ENCODE results near the gene RALGPS1.

Gene RALGPS1

GRCh38 chr9:127035948-127036347 lies 121.4 kb downstream of the RALGPS1 start:
- DNase-seq (ENCODE audit: low read depth), result peak; percentile 70
- H3K4me3 ChIP-seq (ENCODE audit: low read depth, low read length), result no peak overlapping the region

- DNase-seq (ENCODE audit: low read depth), result no peak
- no peak overlapping the region for H3K4me3 ChIP-seq (ENCODE audit: low read depth, low read length)
These were observed 121.9 kb downstream of the RALGPS1 start for GRCh38 chr9:127036437-127036836.

GRCh38 chr9:127038531-127038930 lies 123.9 kb downstream of the RALGPS1 start:
- no peak for DNase-seq (ENCODE audit: low read depth)
- no peak overlapping the region for H3K4me3 ChIP-seq (ENCODE audit: low read depth, low read length)

DNA sequence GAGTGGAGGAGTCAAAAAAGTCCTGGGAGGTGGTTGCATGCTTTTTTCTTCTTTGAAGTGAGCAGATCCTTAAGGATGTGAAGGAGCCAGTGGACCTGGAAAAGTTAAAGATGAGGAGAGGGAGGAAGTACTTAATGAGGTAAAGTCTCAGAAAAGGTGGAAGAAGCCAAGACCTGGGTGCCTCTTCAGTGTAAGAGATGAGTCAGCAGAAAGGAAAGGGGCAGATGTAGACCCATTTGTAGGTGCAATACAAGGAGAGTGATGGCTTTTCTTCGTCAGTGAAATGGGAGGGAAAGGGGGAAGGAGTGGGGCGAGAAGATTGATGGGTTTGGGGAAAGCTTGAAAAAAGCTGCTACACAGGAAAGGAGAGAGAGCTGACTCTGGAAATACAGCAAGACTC lies 124.9 kb downstream of the RALGPS1 start:
- no peak for DNase-seq (ENCODE audit: low read depth)
- no peak overlapping the region for H3K4me3 ChIP-seq (ENCODE audit: low read depth, low read length)

GRCh38 chr9:127045148-127045547 lies 130.6 kb downstream of the RALGPS1 start:
- H3K4me3 ChIP-seq (ENCODE audit: low read depth, low read length), result no peak overlapping the region
- no peak for DNase-seq (ENCODE audit: low read depth)

- DNase-seq (ENCODE audit: low read depth), result no peak
- H3K4me3 ChIP-seq (ENCODE audit: low read depth, low read length), result no peak overlapping the region
These were observed 133.4 kb downstream of the RALGPS1 start for GRCh38 chr9:127047971-127048370.

DNA sequence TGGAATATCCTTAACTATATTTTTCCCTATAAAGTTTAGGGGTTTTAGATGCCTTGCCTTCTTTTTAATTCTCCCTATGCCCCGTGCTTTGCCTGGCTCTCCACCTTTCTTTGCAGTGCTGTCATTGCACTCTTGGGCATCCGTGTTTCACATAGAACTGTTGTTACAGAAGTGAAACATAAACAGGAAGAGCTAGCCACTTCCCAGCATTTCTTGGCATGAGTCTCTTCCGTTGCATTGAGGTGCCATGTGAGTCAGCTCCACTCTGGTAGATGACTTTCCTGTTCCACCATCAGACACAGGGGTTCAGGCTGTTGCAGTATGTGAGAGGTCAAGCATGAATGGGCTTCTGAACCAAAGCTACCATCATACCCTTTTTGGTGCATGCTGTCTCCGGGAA lies 134.5 kb downstream of the RALGPS1 start:
- DNase-seq (ENCODE audit: low read depth), result peak; percentile 88
- H3K4me3 ChIP-seq (ENCODE audit: low read depth, low read length), result no peak overlapping the region

DNA sequence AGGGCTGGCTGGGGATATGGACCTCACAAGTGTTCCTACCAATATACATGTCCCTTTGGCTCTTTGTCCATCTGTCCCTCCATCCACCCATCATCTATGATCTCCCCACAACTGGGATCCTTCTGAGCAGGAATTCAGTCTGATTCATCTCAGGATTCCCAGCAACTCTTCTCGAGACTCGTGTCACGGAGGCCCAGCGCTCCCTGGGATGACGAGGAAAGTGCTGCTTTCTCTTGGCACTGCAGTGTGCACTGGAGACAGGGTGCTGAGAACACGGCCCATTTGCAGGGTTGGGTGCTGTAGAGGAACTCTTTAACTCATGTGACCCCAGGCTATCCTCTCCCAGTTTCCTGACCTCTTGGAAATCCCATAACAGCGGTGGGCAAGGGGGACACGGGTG lies 135.0 kb downstream of the RALGPS1 start:
- no peak overlapping the region for H3K4me3 ChIP-seq (ENCODE audit: low read depth, low read length)
- DNase-seq (ENCODE audit: low read depth), result no peak

- H3K4me3 ChIP-seq (ENCODE audit: low read depth, low read length), result no peak overlapping the region
- no peak for DNase-seq (ENCODE audit: low read depth)
These were observed 135.6 kb downstream of the RALGPS1 start for GRCh38 chr9:127050152-127050551.

DNA sequence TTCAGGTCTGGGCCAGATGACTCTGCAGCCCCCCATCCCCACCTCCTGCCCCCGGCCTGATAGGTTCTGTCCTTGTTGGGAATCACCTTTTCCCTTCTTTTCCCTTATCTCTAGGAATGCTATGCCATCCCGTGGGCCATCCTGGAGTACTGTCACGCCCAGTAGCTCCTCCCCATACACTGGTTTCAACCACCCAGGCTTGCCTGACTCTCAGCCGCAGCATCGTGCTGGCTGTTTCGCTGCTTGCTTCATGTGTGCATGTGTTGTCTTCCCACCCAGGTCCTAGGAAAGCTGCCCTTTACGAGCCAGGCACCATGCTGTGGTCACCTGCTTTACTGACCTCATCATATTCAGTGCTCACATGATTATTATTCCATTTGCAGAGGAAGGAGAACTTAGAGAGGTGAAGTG lies 136.0 kb downstream of the RALGPS1 start:
- no peak overlapping the region for H3K4me3 ChIP-seq (ENCODE audit: low read depth, low read length)
- DNase-seq (ENCODE audit: low read depth), result no peak

DNA sequence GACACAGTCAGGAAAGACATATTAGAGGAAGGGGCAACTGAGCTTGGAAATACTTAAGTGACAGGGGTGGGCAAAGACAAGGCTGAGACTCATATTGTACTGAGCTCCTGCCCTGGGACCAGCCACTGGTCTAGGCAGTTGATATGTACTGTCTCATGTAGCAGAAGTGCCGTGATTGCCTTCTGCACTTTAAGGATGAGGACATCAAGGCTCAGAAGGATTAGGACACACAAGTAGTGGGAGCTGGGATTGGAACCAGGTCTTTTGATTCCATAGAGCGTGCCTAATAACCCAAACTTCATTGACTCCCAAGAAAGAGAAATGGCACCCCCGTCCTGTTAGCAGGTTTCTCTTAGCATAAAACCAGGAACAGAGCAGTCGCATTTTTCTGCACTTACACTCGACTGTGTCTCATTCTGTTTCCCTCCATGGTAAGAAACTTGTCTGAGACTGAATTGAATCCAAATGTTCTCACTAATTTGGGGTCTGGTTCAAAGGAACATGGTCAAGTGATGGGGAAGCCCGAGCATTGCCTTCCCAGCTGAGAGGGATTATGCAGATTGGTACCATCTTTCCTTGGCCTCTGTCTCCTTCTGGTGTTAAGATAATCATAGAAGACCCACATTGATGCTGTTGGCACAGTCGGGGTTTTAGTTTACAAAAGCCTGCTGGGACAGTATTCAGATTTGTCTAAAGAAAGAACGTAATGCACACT lies 137.5 kb downstream of the RALGPS1 start:
- H3K4me3 ChIP-seq (ENCODE audit: low read depth, low read length), result no peak overlapping the region
- no peak for DNase-seq (ENCODE audit: low read depth)

- DNase-seq (ENCODE audit: low read depth), result no peak
- no peak overlapping the region for H3K4me3 ChIP-seq (ENCODE audit: low read depth, low read length)
These were observed 138.7 kb downstream of the RALGPS1 start for GRCh38 chr9:127053057-127053821.

GRCh38 chr9:127053960-127054359 lies 139.4 kb downstream of the RALGPS1 start:
- no peak overlapping the region for H3K4me3 ChIP-seq (ENCODE audit: low read depth, low read length)
- no peak for DNase-seq (ENCODE audit: low read depth)

DNA sequence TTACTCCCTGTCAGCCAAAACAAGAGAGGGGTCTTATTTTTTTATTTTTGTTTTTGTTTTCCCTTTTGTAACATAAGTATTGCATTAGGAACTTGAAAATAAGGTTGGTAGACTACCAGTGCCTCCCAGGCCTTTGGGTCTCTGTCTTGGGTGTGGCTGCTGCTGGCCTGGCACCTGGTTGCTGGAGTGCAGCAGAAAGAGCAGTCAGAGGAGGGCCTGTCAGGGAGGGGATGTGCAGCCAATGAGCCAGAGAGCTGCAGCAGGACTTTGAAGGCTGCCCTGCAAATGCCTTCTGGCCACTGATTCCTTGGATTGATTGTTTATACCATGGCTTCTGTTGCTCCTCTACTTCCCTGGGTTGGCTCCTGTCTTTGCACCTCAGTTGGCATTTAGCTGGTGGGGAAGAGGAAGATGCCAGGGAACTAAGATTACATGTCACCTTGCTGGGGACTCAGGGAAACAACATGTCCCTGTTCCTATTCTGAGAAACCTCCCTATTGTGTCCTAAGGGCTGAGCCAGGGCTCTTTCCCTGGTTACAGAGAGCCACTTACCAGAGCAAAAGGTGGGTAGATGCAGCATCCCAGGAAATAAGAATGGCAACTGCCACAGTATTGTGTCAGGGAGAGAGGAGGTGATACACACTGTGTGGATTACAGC lies 141.3 kb downstream of the RALGPS1 start:
- DNase-seq (ENCODE audit: low read depth), result no peak
- no peak overlapping the region for H3K4me3 ChIP-seq (ENCODE audit: low read depth, low read length)

GRCh38 chr9:127056446-127056845 lies 141.9 kb downstream of the RALGPS1 start:
- H3K4me3 ChIP-seq (ENCODE audit: low read depth, low read length), result no peak overlapping the region
- DNase-seq (ENCODE audit: low read depth), result no peak

- no peak for DNase-seq (ENCODE audit: low read depth)
- H3K4me3 ChIP-seq (ENCODE audit: low read depth, low read length), result no peak overlapping the region
These were observed 143.5 kb downstream of the RALGPS1 start for GRCh38 chr9:127058011-127058644.

DNA sequence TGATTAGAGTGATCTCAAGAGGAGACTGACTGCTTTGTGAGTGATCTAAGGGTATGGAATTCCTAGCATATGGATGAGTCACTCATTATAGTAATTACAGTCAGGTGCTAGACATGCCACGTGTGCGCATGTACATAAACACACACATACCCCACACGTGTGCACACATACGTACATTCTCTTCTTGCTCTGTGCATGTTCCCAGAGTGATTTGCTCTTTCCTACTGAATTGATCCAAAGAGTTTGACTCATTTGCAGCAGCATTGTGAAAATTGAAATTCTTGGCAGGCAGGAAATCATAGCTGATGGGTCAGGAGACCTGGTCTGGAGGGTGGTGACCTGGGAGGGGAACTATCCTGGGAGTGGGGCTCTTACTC lies 144.1 kb downstream of the RALGPS1 start:
- no peak overlapping the region for H3K4me3 ChIP-seq (ENCODE audit: low read depth, low read length)
- no peak for DNase-seq (ENCODE audit: low read depth)

GRCh38 chr9:127059030-127059429 lies 144.4 kb downstream of the RALGPS1 start:
- H3K4me3 ChIP-seq (ENCODE audit: low read depth, low read length), result no peak overlapping the region
- no peak for DNase-seq (ENCODE audit: low read depth)

- no peak overlapping the region for H3K4me3 ChIP-seq (ENCODE audit: low read depth, low read length)
These were observed 145.3 kb downstream of the RALGPS1 start for GRCh38 chr9:127059765-127060361.

GRCh38 chr9:127061411-127061810 lies 146.8 kb downstream of the RALGPS1 start:
- no peak for DNase-seq (ENCODE audit: low read depth)
- no peak overlapping the region for H3K4me3 ChIP-seq (ENCODE audit: low read depth, low read length)

More at GRCh38 chr9:127059765-127060361, 145.3 kb downstream of the RALGPS1 start:
- no peak for DNase-seq (ENCODE audit: low read depth)

Measured in skeletal muscle cell (primary cell).